ENCODE results near the gene ARHGAP27.
"Not testable (repeated sequence)": the region's sequence is repeated elsewhere in the genome, so short reads cannot be mapped to it uniquely, and the experiment has no call there.

The ARHGAP27 gene

DNA sequence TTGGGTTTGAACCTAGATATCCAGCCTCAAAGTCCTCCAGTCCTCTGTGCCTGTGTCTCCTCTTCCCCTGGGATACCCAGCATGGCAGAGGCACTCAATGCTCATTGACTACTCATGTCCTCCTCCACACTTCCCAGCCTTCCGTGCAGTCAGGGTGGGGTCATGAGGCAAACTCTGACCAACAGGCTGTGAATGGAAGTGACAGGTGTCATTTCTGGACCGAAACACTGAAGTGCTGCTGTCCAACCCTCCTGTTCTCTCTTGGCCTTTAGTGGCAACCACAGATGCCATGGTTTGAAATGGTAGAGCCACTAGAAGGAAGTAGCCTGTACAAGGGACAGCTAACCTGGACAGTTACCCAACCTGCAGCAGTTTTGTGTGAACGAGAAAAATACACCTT, 69.2 kb downstream of the ARHGAP27 start:
- no peak for DNase-seq (ENCODE audit: low read depth, low spot score)

DNA sequence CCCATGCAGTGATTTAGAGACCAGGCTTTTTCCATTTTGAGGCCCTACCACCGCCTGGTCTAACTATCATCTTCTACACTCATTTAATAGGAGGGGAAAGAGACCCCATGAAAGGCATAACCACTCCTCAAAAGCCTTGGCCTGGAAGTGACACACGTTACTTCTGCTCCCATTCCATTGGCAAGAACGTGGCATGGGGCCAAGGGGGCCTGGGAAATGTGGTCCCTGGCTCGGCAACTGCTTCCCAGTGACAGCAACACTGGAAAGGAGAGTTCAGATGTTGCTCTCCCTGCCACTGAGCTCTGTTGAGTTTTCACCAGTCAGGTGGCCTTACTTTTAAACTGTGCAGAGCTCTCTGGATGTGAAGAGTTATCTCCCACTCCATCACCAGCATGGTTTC, 70.7 kb downstream of the ARHGAP27 start:
- no peak for DNase-seq (ENCODE audit: low read depth, low spot score)

DNA sequence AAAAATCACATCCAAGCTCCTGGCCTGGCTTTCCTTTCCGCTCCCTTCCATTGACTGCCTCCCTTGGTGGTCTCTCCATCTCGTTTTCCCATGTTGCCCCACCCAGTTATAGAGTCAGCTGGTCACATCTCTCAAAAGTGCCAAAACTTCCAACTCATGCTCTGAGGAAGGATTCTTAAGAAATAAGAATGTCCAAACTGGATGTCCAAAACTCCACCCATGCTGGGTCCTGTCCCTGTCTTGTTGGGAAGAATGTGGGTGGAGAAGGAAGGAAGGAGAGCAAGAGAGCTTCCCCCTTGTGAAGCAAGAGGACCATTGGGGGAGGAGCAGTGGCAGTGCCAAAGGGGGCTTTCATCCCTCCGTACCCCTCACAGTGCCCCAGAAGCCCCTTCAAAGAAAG, 71.2 kb downstream of the ARHGAP27 start:
- DNase-seq (ENCODE audit: low read depth, low spot score), result no peak

DNA sequence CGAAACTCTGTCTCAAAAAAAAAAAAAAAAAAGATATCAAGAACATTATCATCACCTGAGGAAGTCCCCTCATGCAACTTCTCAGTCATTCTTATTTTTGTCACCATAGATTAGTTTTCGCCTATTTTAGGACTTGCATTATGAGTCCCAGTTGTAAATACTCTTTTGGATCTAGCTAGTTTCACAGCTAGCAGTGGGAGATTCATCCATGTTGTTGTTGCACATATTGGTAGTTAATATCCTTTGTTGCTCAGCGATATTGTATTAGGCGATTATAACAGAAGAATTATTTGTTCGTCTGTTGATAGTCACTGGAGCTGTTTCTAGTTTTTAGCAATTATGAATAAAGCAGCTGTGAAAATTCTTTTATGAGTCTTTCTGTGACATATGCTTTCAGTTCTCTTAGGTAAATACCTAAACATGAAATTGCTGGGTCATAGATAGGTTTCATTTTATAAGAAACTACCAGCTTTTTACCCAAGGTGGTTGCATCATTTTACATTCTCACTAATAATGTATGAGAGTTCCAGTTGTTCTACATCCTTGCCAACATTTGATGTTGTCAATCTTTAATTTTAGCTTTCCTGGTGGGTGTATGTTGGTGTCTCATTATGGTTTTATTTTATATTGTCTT, 75.2 kb downstream of the ARHGAP27 start:
- DNase-seq (ENCODE audit: low read depth, low spot score), result no peak

DNA sequence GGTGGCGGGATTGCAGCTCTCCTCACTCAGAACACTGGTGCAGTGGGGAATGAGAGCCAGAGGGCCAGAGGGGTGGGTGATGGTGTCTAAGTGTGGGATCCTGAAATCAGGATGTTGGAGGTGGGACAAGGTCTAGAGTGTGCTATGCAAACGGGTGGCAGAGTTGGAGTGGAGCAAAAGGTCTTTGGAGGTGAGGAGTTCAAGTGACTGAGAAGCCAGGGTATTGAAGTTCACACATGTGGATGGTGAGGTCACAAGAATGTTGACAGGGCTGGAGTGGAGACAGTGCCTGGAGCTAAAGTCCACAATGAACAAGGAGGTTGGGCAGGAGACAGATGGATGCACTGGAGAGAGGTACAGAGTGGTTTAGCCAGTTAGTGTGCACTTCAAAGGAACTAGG, 77.6 kb downstream of the ARHGAP27 start:
- DNase-seq (ENCODE audit: low read depth, low spot score), result no peak

DNA sequence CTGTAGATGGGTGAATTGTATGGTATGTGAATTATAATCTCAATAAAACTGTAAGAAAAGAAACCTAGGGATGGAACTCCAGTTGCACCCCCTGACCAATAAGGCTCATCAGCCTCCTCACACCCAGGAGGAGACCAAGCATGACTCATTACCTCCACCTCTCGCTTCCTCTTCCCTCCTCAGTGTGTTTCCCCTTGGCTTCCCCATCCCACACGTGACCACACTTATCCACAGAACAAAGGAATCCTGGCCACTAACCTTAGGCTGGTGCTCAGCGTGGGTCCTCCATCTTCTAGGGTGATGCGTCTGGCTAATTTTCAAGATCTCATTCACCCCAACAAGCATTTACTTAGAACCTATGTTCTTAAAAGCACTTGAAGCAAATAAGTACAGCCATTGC, 79.6 kb downstream of the ARHGAP27 start:
- no peak for DNase-seq (ENCODE audit: low read depth, low spot score)

DNA sequence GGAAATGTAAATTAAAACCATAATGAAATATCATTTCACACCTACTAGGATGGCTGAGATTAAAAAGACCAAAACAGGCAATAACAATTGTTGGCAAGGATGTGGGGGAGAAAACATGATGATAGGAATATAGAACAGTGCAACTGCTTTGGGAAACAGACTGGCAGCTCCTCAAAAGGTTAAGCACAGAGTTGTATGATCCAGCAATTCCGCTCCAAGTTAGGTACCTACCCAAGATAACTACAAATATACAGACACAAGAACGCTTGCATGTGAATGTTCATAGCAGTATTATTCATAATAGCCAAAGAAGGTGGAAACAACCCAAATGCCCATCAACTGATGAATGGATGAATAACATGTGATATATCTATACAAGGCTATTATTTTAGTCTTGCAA, 80.8 kb downstream of the ARHGAP27 start:
- no peak for DNase-seq (ENCODE audit: low read depth, low spot score)

DNA sequence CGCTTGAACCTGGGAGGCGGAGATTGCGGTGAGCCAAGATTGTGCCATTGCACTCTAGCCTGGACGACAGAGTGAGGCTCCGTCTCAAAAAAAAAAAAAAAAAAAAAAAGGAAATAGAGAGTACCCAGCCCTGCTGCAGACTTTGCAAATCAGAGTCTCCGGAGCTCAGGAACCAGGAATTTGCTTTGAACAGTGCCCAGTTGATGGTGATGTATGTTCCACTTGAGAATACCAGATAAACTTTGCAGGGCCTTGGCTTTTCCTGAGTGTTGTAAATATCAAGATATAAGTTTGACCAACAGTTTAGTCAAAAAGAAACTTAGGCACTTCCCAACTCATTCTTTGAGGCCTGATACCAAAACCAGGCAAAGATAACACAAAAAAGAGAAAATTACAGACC, 85.2 kb downstream of the ARHGAP27 start:
- DNase-seq (ENCODE audit: low read depth, low spot score), result no peak

DNA sequence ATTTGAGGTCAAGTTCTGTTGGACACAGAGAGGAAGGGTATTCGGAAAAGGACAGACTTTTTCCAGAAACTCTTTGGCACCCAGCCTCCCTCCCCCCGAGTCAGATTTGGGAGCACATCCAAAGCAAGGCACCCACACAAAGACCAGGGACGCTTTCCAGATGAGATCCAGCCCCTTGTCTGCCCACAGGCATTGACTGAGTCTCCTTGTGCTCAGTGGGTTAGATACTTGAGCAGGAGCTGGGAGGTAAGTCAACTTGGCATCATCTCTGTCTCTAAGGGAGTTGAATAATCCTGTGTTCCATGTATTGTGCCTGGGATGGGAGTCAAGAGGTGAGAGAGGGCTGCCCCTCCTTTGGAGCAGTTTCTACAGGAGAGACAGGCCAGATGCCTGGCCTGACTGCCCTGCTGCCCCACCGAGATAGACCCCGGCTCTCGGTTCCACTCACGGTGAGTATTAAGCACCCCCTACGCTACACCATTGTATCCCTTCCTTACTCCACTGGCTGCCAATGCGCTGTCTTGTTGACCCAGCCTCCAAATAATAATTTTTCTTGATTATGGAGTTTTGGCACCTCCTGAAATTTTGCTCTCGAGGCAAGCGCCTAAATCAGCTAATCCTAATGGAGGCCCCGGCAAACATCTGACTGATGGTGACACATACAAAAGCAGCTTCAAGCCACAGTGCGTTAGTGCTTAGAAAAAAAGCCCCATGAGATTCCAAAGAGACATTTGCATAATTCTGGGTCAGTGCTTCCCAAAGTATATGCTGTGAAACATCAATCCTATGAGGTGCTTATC, 86.3 kb downstream of the ARHGAP27 start:
- no peak for DNase-seq (ENCODE audit: low read depth, low spot score)

DNA sequence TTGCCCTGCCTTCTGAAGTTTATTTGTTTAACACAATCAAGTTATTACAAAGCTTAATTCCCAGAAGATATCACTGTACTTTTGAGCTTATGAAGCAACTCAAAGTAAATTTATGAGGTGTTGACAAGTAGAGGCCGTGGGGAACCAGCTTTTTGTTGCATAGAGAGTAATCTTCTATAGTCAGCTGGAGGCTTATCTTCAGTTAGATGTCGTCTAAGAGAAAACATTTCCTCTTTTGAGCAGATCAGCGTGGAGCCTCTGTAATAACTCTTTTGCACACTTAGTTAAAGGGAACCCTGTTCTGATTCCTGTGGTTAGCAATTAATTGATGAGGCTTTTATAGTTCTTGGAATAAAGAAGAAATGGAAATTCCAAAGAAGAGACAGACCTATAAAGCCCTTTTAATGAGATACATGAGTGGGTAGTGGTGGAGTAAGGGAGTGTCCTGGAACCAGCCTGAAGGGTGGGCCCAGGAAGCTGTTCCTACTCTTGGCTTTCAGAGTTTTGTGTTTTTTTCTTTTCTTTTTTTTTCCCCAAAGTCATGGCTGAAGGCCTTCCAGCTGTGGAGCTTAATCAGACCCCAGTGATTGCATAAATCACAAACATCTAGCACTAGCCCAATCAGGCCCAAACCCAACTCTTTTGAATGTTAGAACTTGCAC, 87.0 kb downstream of the ARHGAP27 start:
- no peak for DNase-seq (ENCODE audit: low read depth, low spot score)

DNA sequence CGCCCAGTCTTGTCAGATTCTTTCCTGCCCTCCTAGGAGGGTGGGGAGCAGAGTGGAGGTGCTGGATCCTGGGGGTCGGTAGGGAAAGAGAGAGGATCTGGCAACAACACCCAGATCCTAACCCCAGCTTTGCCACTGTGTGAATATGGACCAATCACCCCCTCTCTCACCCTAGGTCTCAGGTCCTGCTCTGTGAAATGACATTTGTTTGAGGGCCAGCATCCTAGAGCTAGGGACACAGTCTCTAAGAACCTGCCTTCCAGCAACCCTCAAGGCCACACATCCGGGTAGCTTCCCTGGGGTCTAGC, 87.5 kb downstream of the ARHGAP27 start:
- no peak for DNase-seq (ENCODE audit: low read depth, low spot score)

DNA sequence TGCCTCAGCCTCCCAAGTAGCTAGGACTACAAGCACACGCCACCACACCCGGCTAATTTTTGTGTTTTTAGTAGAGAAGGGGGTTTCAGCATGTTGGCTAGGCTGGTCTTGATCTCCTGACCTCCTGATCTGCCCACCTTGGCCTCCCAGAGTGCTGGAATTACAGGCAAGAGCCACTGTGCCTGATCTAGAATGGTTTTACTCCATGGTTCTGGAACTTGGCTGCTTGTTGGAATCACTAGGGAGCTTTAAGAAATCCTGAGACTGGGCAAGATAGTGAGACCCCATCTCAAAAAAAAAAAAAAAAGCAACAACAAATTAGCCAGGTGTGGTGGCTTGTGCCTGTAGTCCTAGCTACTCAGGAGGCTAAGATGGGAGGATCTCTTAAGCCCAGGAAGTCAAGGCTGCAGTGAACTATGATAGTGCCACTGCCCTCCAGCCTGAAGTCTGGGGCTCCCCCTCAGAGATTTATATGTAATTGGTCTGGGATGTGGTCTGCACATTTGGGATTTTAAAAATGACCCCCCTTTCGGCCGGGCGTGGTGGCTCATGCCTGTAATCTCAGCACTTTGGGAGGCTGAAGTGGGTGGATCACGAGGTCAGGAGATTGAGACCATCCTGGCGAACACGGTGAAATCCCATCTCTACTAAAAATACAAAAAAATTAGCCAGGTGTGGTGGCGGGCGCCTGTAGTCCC, 88.6 kb downstream of the ARHGAP27 start:
- DNase-seq (ENCODE audit: low read depth, low spot score), result not testable (repeated sequence)
